Activated gamma-delta T cell treated with Interleukin-2 at 50 U/mL for 16 hours (primary cell): ENCODE data around the gene ZC3HAV1.
A peak's percentile ranks its signal among the peaks of the same experiment; 100 is the strongest.
"Not testable (repeated sequence)": the region's sequence is repeated elsewhere in the genome, so short reads cannot be mapped to it uniquely, and the experiment has no call there.

Experiments used
- DNase-seq: peaks from one replicate; pipeline ENCODE4 v3.0.0-alpha.2; 2020

ZC3HAV1 gene

GRCh38 chr7:139112316-139112715 lies 2.8 kb upstream of the ZC3HAV1 start:
- DNase-seq = no peak

- no peak for DNase-seq
These were observed 2.3 kb upstream of the ZC3HAV1 start for GRCh38 chr7:139111811-139112301.

- DNase-seq = no peak
These were observed 1.6 kb upstream of the ZC3HAV1 start for GRCh38 chr7:139111147-139111546.

GRCh38 chr7:139109983-139110411 lies 477 bp upstream of the ZC3HAV1 start:
- DNase-seq = no peak

- no peak for DNase-seq
These were observed 993 bp downstream of the ZC3HAV1 start for GRCh38 chr7:139108266-139109187.

- DNase-seq = no peak
These were observed 2.6 kb downstream of the ZC3HAV1 start for GRCh38 chr7:139106959-139107358.

- not testable (repeated sequence) for DNase-seq
These were observed 3.3 kb downstream of the ZC3HAV1 start for GRCh38 chr7:139106227-139106626.

- no peak for DNase-seq
These were observed 4.0 kb downstream of the ZC3HAV1 start for GRCh38 chr7:139105484-139105883.

GRCh38 chr7:139104091-139104450 lies 5.4 kb downstream of the ZC3HAV1 start:
- DNase-seq = no peak

GRCh38 chr7:139103057-139103815 lies 6.3 kb downstream of the ZC3HAV1 start:
- no peak for DNase-seq

- not testable (repeated sequence) for DNase-seq
These were observed 7.8 kb downstream of the ZC3HAV1 start for GRCh38 chr7:139101637-139102158.

- no peak for DNase-seq
These were observed 10.2 kb downstream of the ZC3HAV1 start for GRCh38 chr7:139099172-139099947.

GRCh38 chr7:139095194-139095659 lies 14.3 kb downstream of the ZC3HAV1 start:
- peak; percentile 78 for DNase-seq

GRCh38 chr7:139094596-139094995 lies 14.9 kb downstream of the ZC3HAV1 start:
- no peak for DNase-seq

GRCh38 chr7:139094030-139094429 lies 15.5 kb downstream of the ZC3HAV1 start:
- DNase-seq = no peak

GRCh38 chr7:139093512-139093911 lies 16.0 kb downstream of the ZC3HAV1 start:
- DNase-seq = not testable (repeated sequence)

- DNase-seq = no peak
These were observed 17.3 kb downstream of the ZC3HAV1 start for GRCh38 chr7:139092090-139092796.

GRCh38 chr7:139091677-139091996 lies 17.9 kb downstream of the ZC3HAV1 start:
- no peak for DNase-seq

- DNase-seq = no peak
These were observed 20.4 kb downstream of the ZC3HAV1 start for GRCh38 chr7:139089118-139089517.

- DNase-seq = no peak
These were observed 21.3 kb downstream of the ZC3HAV1 start for GRCh38 chr7:139088268-139088667.

- DNase-seq = no peak
These were observed 22.3 kb downstream of the ZC3HAV1 start for GRCh38 chr7:139087212-139087611.

- DNase-seq = no peak
These were observed 23.1 kb downstream of the ZC3HAV1 start for GRCh38 chr7:139086454-139086853.
